A673 (cell line): Measurements from ENCODE around the gene SREBF2. TPM values are rescaled to one million over a fixed set of nuclear protein-coding genes. Genes with fewer than 3 reads are reported as not detected.

Experiments used
- BruUV-seq: library from RNA; stranded (reverse); fragments of 400-500 nt; replicated peaks from 2 replicates; lab custom pipeline; 2021; lab: Mats Ljungman, UMichigan
- CTCF ChIA-PET: fragments of 300-600 bp; sonication (Branson Sonifier 250); formaldehyde crosslinking; loops from one replicate; lab custom pipeline; 2022; ENCODE audit warnings: antibody characterized with exemption; lab: Charles Lee
- POLR2A ChIA-PET: fragments of 300-600 bp; sonication (Branson Sonifier 250); formaldehyde crosslinking; loops from one replicate; lab custom pipeline; 2022; ENCODE audit warnings: antibody characterized with exemption; ENCODE audit not compliant: low non-redundant PET; lab: Charles Lee
- DNase-seq: peaks from one replicate; pipeline ENCODE4 v3.0.0-alpha.2; 2015; ENCODE audit warnings: low spot score
- H3K27ac ChIP-seq: fragments of 200-600 bp; sonication (generic); 2 replicates; pipeline ENCODE4 v1.5.1; 2016; ENCODE audit warnings: mixed run types, low read depth, mild to moderate bottlenecking, mixed read lengths, antibody characterized with exemption, low read length; ENCODE audit not compliant: poor library complexity, severe bottlenecking
- H3K27me3 ChIP-seq: fragments of 200-600 bp; sonication (generic); replicated peaks from 2 replicates; pipeline ENCODE4 v1.6.1; 2017; ENCODE audit warnings: mixed run types, low read depth, mild to moderate bottlenecking, mixed read lengths, antibody characterized with exemption, low read length; ENCODE audit not compliant: insufficient read depth, poor library complexity
- H3K36me3 ChIP-seq: fragments of 200-600 bp; sonication (generic); 2 replicates; pipeline ENCODE4 v1.6.1; 2016; ENCODE audit warnings: mixed run types, mild to moderate bottlenecking, mixed read lengths, antibody characterized with exemption, low read length; ENCODE audit not compliant: insufficient read depth, poor library complexity, severe bottlenecking
- H3K4me1 ChIP-seq: fragments of 200-600 bp; sonication (generic); 2 replicates; pipeline ENCODE4 v1.6.1; 2017; ENCODE audit warnings: mixed run types, mild to moderate bottlenecking, mixed read lengths, antibody characterized with exemption, low read length; ENCODE audit not compliant: insufficient read depth, poor library complexity, severe bottlenecking
- H3K4me3 ChIP-seq: fragments of 200-600 bp; sonication (generic); 2 replicates; pipeline ENCODE4 v1.5.1; 2016; ENCODE audit warnings: low read depth, mixed run types, mild to moderate bottlenecking, mixed read lengths, low read length; ENCODE audit not compliant: poor library complexity, severe bottlenecking
- H3K9me3 ChIP-seq: fragments of 200-600 bp; sonication (generic); 2 replicates; pipeline ENCODE4 v1.6.1; 2016; ENCODE audit warnings: mixed run types, low read depth, mild to moderate bottlenecking, mixed read lengths, antibody characterized with exemption, low read length; ENCODE audit not compliant: poor library complexity, severe bottlenecking
- EZH2 ChIP-seq: fragments of 200-600 bp; sonication (generic); IDR thresholded peaks from 2 replicates; pipeline ENCODE4 v1.6.1; 2017; ENCODE audit warnings: borderline replicate concordance, low read depth, mild to moderate bottlenecking, mixed read lengths, antibody characterized with exemption, low read length; ENCODE audit not compliant: poor library complexity, severe bottlenecking
- intact Hi-C: fragments of 100-400 bp; cut with micrococcal nuclease; formaldehyde crosslinking; loops from one replicate; pipeline ENCODE4 v1.10.0; 2022; ENCODE audit not compliant: unreplicated experiment
- total RNA-seq: library from RNA; stranded (reverse); gene quantifications from 2 replicates; pipeline ENCODE4 v1.2.3, GENCODE V29; 2021
- TF ChIP-seq, protein P1 (sequence below): fragments of 300-800, 200-600 bp; sonication (generic); conservative IDR thresholded peaks from 2 replicates; pipeline ENCODE4 v1.5.1; 2017; ENCODE audit warnings: low read depth, mild to moderate bottlenecking, antibody characterized with exemption, low read length, moderate library complexity, mixed read lengths

SREBF2 gene
- total RNA-seq, 1 experiment from 2014 or later = 141 TPM

DNA sequence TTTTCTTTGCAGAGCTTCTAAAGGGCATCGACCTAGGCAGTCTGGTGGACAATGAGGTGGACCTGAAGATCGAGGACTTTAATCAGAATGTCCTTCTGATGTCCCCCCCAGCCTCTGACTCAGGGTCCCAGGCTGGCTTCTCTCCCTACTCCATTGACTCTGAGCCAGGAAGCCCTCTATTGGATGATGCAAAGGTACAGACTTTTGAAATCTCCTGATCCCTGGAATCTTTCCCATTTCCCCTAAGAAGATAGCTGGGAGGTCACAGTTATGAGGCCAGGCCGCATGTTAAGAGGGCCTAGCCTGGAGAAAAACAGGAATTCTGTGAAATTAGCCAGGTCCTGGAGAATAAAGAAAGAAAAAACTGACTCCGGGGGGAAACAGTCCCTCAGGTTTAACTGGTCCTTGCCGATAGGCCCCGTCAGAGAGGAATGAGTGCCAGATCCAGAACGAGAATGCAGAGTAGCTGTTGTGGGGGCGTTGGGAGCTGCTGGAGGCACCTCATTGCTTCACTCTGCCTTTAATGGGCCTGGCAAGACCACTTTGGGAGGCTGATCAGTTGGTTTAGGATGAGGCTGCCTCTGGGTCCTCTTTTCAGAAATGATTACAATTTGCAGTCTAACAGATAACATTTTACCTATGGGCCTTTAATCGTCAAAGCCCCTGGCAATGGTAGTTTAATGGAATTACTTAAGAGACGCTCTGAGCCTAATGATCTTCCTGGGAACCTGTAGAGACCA is 42.8 kb downstream of the SREBF2 start:
- Histone ChIP-seq H3K27me3 (no peaks in the 10 kb centered on the region), H3K4me3 (no peak overlapping the region), H3K27ac (peak overlapping the region; percentile 7), H3K4me1 (no peaks in the 10 kb centered on the region), H3K36me3 (peaks cover 93% of the 10 kb centered on the region), H3K9me3 (no peaks in the 10 kb centered on the region)
- no peak for DNase-seq
- BruUV-seq = no TSS peak
- ChIA-PET CTCF (no interaction called here), POLR2A (no interaction called here)
- intact Hi-C loops = no loop called here
- TF ChIP-seq, protein P1, sequence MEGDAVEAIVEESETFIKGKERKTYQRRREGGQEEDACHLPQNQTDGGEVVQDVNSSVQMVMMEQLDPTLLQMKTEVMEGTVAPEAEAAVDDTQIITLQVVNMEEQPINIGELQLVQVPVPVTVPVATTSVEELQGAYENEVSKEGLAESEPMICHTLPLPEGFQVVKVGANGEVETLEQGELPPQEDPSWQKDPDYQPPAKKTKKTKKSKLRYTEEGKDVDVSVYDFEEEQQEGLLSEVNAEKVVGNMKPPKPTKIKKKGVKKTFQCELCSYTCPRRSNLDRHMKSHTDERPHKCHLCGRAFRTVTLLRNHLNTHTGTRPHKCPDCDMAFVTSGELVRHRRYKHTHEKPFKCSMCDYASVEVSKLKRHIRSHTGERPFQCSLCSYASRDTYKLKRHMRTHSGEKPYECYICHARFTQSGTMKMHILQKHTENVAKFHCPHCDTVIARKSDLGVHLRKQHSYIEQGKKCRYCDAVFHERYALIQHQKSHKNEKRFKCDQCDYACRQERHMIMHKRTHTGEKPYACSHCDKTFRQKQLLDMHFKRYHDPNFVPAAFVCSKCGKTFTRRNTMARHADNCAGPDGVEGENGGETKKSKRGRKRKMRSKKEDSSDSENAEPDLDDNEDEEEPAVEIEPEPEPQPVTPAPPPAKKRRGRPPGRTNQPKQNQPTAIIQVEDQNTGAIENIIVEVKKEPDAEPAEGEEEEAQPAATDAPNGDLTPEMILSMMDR = no peak
- TF ChIP-seq EZH2 = no peak

GRCh38 chr22:41876275-41876674 is 43.4 kb downstream of the SREBF2 start:
- no TSS peak for BruUV-seq
- CTCF ChIA-PET = no interaction called here
- no peak for DNase-seq
- Histone ChIP-seq H3K4me3 (no peak overlapping the region), H3K9me3 (no peaks in the 10 kb centered on the region), H3K27ac (no peak overlapping the region), H3K4me1 (no peaks in the 10 kb centered on the region), H3K27me3 (no peaks in the 10 kb centered on the region), H3K36me3 (peaks cover 93% of the 10 kb centered on the region)
- no peak for TF ChIP-seq EZH2
- TF ChIP-seq, protein P1 = no peak
- intact Hi-C loops = no loop called here
- POLR2A ChIA-PET = no interaction called here

GRCh38 chr22:41876675-41877074 is 43.8 kb downstream of the SREBF2 start:
- H3K27me3 ChIP-seq = no peaks in the 10 kb centered on the region
- no peaks in the 10 kb centered on the region for H3K4me1 ChIP-seq
- peaks cover 94% of the 10 kb centered on the region for H3K36me3 ChIP-seq
- H3K4me3 ChIP-seq = no peak overlapping the region
- BruUV-seq = no TSS peak
- ChIA-PET POLR2A (no interaction called here), CTCF (no interaction called here)
- H3K27ac ChIP-seq = no peak overlapping the region
- TF ChIP-seq EZH2 = no peak
- TF ChIP-seq, protein P1 = no peak
- H3K9me3 ChIP-seq = no peaks in the 10 kb centered on the region
- intact Hi-C loops = no loop called here
- no peak for DNase-seq
